DOHH2 (cell line): ENCODE results near the gene LRRFIP2.

ENCODE experiments used
- H3F3A ChIP-seq: fragments of 200-600 bp; sonication (generic), shearing (Covaris generic); 2 replicates; pipeline ENCODE4 v1.6.0; 2016; ENCODE audit warnings: antibody characterized with exemption, mild to moderate bottlenecking; ENCODE audit not compliant: control insufficient read depth, insufficient read depth
- H3K27ac ChIP-seq: fragments of 200-600 bp; sonication (generic); 2 replicates; pipeline ENCODE4 v1.5.1; 2014; ENCODE audit warnings: low read depth, mild to moderate bottlenecking, low read length, moderate library complexity
- H3K27me3 ChIP-seq: fragments of 200-600 bp; sonication (generic); 2 replicates; pipeline ENCODE4 v1.6.1; 2014; ENCODE audit warnings: mild to moderate bottlenecking, low read length, mixed read lengths; ENCODE audit not compliant: control insufficient read depth
- H3K36me3 ChIP-seq: fragments of 200-600 bp; sonication (generic); 2 replicates; pipeline ENCODE4 v1.6.1; 2014; ENCODE audit warnings: mild to moderate bottlenecking, low read length, moderate library complexity, mixed read lengths; ENCODE audit not compliant: control insufficient read depth
- H3K4me1 ChIP-seq: fragments of 200-600 bp; sonication (generic); 2 replicates; pipeline ENCODE4 v1.6.1; 2014; ENCODE audit warnings: mild to moderate bottlenecking, low read length, mixed read lengths; ENCODE audit not compliant: control insufficient read depth
- H3K4me2 ChIP-seq: fragments of 200-600 bp; sonication (generic); 2 replicates; pipeline ENCODE4 v1.6.0; 2014; ENCODE audit warnings: mild to moderate bottlenecking, low read length, moderate library complexity
- H3K4me3 ChIP-seq: fragments of 200-600 bp; sonication (generic); 2 replicates; pipeline ENCODE4 v1.5.1; 2014; ENCODE audit warnings: mild to moderate bottlenecking, low read length, mixed read lengths
- H3K79me2 ChIP-seq: fragments of 200-600 bp; sonication (generic); 2 replicates; pipeline ENCODE4 v1.6.1; 2014; ENCODE audit warnings: mild to moderate bottlenecking, low read length, mixed read lengths; ENCODE audit not compliant: control insufficient read depth
- H3K9me2 ChIP-seq: fragments of 200-600 bp; sonication (generic); replicated peaks from 2 replicates; pipeline ENCODE4 v1.6.1; 2014; ENCODE audit warnings: mild to moderate bottlenecking, low read length, mixed read lengths; ENCODE audit not compliant: control insufficient read depth
- H3K9me3 ChIP-seq: fragments of 200-600 bp; sonication (generic); 2 replicates; pipeline ENCODE4 v1.6.1; 2014; ENCODE audit warnings: antibody characterized with exemption, low read length, mixed read lengths; ENCODE audit not compliant: control insufficient read depth, insufficient read depth
- H4K20me1 ChIP-seq: fragments of 200-600 bp; sonication (generic); 2 replicates; pipeline ENCODE4 v1.6.0; 2014; ENCODE audit warnings: low read depth, mild to moderate bottlenecking, antibody characterized with exemption, low read length, moderate library complexity; ENCODE audit not compliant: control insufficient read depth, insufficient read depth
- EZH2phosphoT487 ChIP-seq: fragments of 200-600 bp; sonication (generic); IDR thresholded peaks from 2 replicates; pipeline ENCODE4 v1.6.1; 2017; ENCODE audit warnings: borderline replicate concordance, mild to moderate bottlenecking, antibody characterized with exemption, low read length, moderate library complexity, mixed read lengths
- TF ChIP-seq, protein P1 (sequence below): fragments of 200-600 bp; sonication (generic); IDR thresholded peaks from one replicate; pipeline ENCODE4 v1.5.1; 2014; ENCODE audit warnings: antibody characterized with exemption, mild to moderate bottlenecking, low read depth, low read length; ENCODE audit not compliant: poor library complexity, severe bottlenecking

LRRFIP2 gene

DNA sequence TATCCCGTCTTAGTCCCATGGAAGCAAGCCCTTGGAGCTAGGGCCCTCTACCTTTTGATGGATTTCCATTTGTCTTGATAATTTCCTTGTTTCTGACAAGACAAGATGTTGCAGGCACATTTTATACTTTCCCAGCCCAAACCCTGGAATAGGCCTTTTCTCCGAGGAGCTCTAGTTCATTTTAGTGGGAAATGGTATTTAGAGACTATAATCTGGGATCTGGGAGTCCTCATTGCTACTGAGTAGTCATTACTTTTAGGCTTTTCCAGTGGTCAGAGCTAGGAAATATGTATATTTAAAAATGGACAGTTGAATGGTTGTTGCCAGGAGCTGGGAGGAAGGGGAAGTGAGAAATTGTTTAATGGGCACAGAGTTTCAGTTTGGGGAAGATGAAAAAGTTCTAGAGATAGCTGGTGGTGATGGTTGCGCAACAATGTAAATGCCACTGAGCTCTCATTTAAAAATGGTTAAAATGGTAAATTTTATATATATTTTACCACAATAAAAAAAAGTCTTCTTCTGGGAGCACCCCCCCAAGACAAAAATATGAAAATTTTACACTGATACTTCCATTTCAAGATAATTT is 149.5 kb downstream of the LRRFIP2 start:
- H3K9me3 ChIP-seq: no peaks in the 10 kb centered on the region
- H3K4me2 ChIP-seq: no peak overlapping the region
- no peaks in the 10 kb centered on the region for H3F3A ChIP-seq
- no peak overlapping the region for H3K4me3 ChIP-seq
- H4K20me1 ChIP-seq: no peaks in the 10 kb centered on the region
- no peaks in the 10 kb centered on the region for H3K27me3 ChIP-seq
- peaks cover 3% of the 10 kb centered on the region; the same call in 1 of the 2 replicates for H3K79me2 ChIP-seq
- H3K9me2 ChIP-seq: no peaks in the 10 kb centered on the region
- H3K36me3 ChIP-seq: peaks cover 95% of the 10 kb centered on the region
- no peak for TF ChIP-seq EZH2phosphoT487
- TF ChIP-seq, protein P1, sequence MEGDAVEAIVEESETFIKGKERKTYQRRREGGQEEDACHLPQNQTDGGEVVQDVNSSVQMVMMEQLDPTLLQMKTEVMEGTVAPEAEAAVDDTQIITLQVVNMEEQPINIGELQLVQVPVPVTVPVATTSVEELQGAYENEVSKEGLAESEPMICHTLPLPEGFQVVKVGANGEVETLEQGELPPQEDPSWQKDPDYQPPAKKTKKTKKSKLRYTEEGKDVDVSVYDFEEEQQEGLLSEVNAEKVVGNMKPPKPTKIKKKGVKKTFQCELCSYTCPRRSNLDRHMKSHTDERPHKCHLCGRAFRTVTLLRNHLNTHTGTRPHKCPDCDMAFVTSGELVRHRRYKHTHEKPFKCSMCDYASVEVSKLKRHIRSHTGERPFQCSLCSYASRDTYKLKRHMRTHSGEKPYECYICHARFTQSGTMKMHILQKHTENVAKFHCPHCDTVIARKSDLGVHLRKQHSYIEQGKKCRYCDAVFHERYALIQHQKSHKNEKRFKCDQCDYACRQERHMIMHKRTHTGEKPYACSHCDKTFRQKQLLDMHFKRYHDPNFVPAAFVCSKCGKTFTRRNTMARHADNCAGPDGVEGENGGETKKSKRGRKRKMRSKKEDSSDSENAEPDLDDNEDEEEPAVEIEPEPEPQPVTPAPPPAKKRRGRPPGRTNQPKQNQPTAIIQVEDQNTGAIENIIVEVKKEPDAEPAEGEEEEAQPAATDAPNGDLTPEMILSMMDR: no peak
- H3K4me1 ChIP-seq: peaks cover 10% of the 10 kb centered on the region
- no peak overlapping the region for H3K27ac ChIP-seq

DNA sequence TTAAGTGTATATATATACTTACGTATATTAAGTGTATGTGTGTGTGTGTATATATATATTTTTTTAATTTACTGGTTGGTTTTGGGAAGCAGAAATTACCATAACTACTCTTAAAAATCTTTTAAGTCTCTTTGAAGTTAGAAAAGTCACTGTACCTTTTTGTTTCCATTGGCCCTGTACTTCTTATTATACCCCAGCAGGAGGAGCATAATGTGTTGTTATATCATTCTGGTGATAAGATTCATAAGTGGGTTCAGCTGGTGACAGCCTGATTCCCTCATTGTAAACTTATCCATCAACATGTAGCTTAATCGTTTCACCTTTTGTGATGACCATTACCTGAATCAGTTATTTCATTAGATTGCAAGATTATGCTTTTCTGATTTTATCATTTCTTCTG is 150.3 kb downstream of the LRRFIP2 start:
- Histone ChIP-seq H3K9me2 (no peaks in the 10 kb centered on the region), H3K4me2 (no peak overlapping the region), H4K20me1 (no peaks in the 10 kb centered on the region), H3K4me1 (peaks cover 10% of the 10 kb centered on the region), H3K36me3 (peaks cover 95% of the 10 kb centered on the region), H3K9me3 (no peaks in the 10 kb centered on the region), H3K79me2 (peaks cover 3% of the 10 kb centered on the region; the same call in 1 of the 2 replicates), H3K27me3 (no peaks in the 10 kb centered on the region), H3F3A (no peaks in the 10 kb centered on the region), H3K27ac (no peak overlapping the region), H3K4me3 (no peak overlapping the region)
- TF ChIP-seq, protein P1: peak; percentile 36
- TF ChIP-seq EZH2phosphoT487: no peak

DNA sequence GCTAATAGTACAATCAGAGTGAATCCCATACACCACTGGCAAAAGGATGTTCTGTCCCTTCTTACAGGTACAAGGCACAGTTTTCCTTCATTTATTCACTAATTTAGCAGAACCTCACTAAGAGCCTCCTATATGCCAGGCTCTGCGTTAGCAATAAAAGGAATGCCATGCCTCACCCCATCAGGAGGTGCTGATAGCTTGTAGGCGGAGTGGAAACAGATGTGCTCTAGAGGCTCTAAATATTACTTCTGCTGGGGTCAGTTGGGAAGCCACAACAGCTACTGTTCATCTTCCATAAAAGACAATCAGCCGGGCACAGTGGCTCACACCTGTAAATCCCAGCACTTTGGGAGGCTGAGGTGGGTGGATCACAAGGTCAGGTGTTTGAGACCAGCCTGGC is 156.7 kb downstream of the LRRFIP2 start:
- no peaks in the 10 kb centered on the region for H4K20me1 ChIP-seq
- H3K4me1 ChIP-seq: no peaks in the 10 kb centered on the region
- no peak overlapping the region for H3K4me2 ChIP-seq
- no peak for TF ChIP-seq EZH2phosphoT487
- TF ChIP-seq, protein P1: no peak
- no peaks in the 10 kb centered on the region for H3F3A ChIP-seq
- H3K27ac ChIP-seq: no peak overlapping the region
- H3K4me3 ChIP-seq: no peak overlapping the region
- no peaks in the 10 kb centered on the region for H3K79me2 ChIP-seq
- H3K9me3 ChIP-seq: no peaks in the 10 kb centered on the region
- peaks cover 86% of the 10 kb centered on the region for H3K36me3 ChIP-seq
- H3K27me3 ChIP-seq: no peaks in the 10 kb centered on the region
- no peaks in the 10 kb centered on the region for H3K9me2 ChIP-seq
